Prostate gland (tissue), 2 donors: ENCODE measurements around the gene NYAP2. TPM values are rescaled to one million over a fixed set of nuclear protein-coding genes. Genes with fewer than 3 reads are reported as not detected.

Experiments used
- DNase-seq: peaks from one replicate; pipeline ENCODE4 v3.0.0-alpha.2; 2019; ENCODE audit warnings: low spot score
- H3K27ac ChIP-seq, 2 donors: fragments of 200-600 bp; sonication (generic); 2 replicates each; pipeline ENCODE4 v1.5.1; 2017 to 2019
- H3K27me3 ChIP-seq: fragments of 200-600 bp; sonication (generic); replicated peaks from 2 replicates; pipeline ENCODE4 v1.5.1; 2019; ENCODE audit not compliant: insufficient read depth
- H3K36me3 ChIP-seq, 2 donors: fragments of 200-600 bp; sonication (generic); 1 replicate in 1 of 2; 2 replicates in 1 of 2; pipeline versions ENCODE4 v1.5.1 to v1.8.1; 2017 to 2019
- H3K4me1 ChIP-seq: fragments of 200-600 bp; sonication (generic); replicated peaks from 2 replicates; pipeline ENCODE4 v1.5.1; 2019
- H3K4me3 ChIP-seq, 2 donors: fragments of 200-600 bp; sonication (generic); 2 replicates each; pipeline ENCODE4 v1.5.1; 2017 to 2019
- H3K9me3 ChIP-seq: fragments of 200-600 bp; sonication (generic); 2 replicates; pipeline ENCODE4 v1.5.1; 2017
- CTCF ChIP-seq, 4 experiments: fragments of 200-600 bp in 2 of 4; fragments of 450-650 bp in 2 of 4; sonication (generic) in 2 of 4; IDR thresholded peaks; 1 replicate in 3 of 4; 2 replicates in 1 of 4; pipeline ENCODE4 v1.5.1; 2016 to 2019; ENCODE audit warnings: antibody characterized with exemption in 4 of 4, mild to moderate bottlenecking in 2 of 4, moderate library complexity in 2 of 4
- POLR2A ChIP-seq: fragments of 450-650 bp; IDR thresholded peaks from one replicate; pipeline ENCODE4 v1.6.1; 2016; ENCODE audit warnings: antibody characterized with exemption, mild to moderate bottlenecking
- POLR2AphosphoS5 ChIP-seq: sonication (generic); formaldehyde crosslinking; IDR thresholded peaks from one replicate; pipeline ENCODE4 v1.6.1; 2017; ENCODE audit warnings: antibody characterized with exemption
- WGBS: methylation state at CpG from one replicate; pipeline ENCODE4 v1.1.5; 2018; 5-methylcytosine and 5-hydroxymethylcytosine counted together
- intact Hi-C: fragments of 100-400 bp; cut with DNase I; formaldehyde crosslinking; loops from one replicate; pipeline ENCODE4 v1.14.2; 2022
- total RNA-seq, 2 donors: library from RNA; depleted of rRNA; stranded (reverse); fragments of >200 nt; gene quantifications; one replicate each; pipeline ENCODE4 v1.1.0, GENCODE V29; 2016

The NYAP2 gene
- total RNA-seq, 2 donors from 2014 or later: 0.14 TPM; not detected in 1

DNA sequence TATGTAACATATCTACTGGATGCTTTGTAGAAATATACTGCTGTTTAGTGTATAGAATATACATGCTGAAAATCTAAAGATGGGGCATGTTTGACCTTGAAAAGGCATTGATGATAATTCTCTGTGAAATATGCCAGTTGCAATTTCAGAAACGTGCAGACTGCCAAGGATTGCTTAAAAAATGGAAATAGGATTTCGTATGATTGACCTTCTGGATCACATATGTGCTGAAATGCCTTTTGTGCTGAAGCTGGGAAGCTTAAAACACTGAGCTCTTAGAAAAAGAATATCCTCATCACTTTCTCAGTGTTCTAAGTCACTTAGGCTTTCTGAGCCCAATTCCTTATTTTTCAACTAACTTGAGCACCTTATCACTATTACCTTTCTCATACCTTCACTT lies 14.3 kb downstream of the NYAP2 start:
- Histone ChIP-seq H3K4me3 (no peak overlapping the region), H3K27ac (no peak overlapping the region), H3K36me3 (no peaks in the 10 kb centered on the region), H3K27me3 (peaks cover 6% of the 10 kb centered on the region), H3K9me3 (no peaks in the 10 kb centered on the region), H3K4me1 (no peaks in the 10 kb centered on the region)
- intact Hi-C loops: no loop called here
- no peak for TF ChIP-seq POLR2A
- TF ChIP-seq CTCF (IDR thresholded peaks at IDR 0.05): no peak
- TF ChIP-seq POLR2AphosphoS5: no peak
- WGBS: 71% methylated on average over 2 of the region's 2 CpGs
- no peak for DNase-seq

- intact Hi-C loops: no loop called here
- H3K9me3 ChIP-seq: no peaks in the 10 kb centered on the region
- H3K27me3 ChIP-seq: peaks cover 6% of the 10 kb centered on the region
- no peaks in the 10 kb centered on the region for H3K36me3 ChIP-seq
- TF ChIP-seq POLR2A: no peak
- TF ChIP-seq CTCF (IDR thresholded peaks at IDR 0.05): no peak
- TF ChIP-seq POLR2AphosphoS5: no peak
- no peak for DNase-seq
- H3K4me3 ChIP-seq: no peak overlapping the region
- 56% methylated on average over 1 of the region's 1 CpG for WGBS
- H3K4me1 ChIP-seq: no peaks in the 10 kb centered on the region
- H3K27ac ChIP-seq: no peak overlapping the region
These were observed 15.4 kb downstream of the NYAP2 start for GRCh38 chr2:225414902-225415301.

DNA sequence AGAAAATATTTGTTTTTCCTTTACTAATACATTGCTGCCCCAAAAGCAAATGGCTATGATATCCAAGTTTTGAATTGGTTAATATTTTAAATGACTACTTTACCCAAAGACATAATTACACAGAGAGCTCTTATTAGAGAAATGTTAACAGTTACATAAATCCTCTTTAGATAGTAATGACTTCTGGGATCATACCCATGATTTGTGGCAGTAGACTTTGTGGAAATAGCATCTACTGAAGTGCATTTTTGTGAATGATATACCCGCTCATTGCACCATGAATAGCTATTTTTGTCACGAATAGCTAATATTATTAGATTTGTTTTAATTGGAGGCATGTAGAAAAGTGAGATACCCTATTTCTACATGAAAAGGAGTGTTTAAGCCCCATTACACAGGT lies 15.8 kb downstream of the NYAP2 start:
- DNase-seq: no peak
- Histone ChIP-seq H3K9me3 (no peaks in the 10 kb centered on the region), H3K4me1 (no peaks in the 10 kb centered on the region), H3K27ac (no peak overlapping the region), H3K27me3 (peaks cover 6% of the 10 kb centered on the region), H3K36me3 (no peaks in the 10 kb centered on the region), H3K4me3 (no peak overlapping the region)
- intact Hi-C loops: no loop called here
- TF ChIP-seq CTCF (IDR thresholded peaks at IDR 0.05) (no peak), POLR2AphosphoS5 (no peak), POLR2A (no peak)
- 90% methylated on average over 2 of the region's 2 CpGs for WGBS

DNA sequence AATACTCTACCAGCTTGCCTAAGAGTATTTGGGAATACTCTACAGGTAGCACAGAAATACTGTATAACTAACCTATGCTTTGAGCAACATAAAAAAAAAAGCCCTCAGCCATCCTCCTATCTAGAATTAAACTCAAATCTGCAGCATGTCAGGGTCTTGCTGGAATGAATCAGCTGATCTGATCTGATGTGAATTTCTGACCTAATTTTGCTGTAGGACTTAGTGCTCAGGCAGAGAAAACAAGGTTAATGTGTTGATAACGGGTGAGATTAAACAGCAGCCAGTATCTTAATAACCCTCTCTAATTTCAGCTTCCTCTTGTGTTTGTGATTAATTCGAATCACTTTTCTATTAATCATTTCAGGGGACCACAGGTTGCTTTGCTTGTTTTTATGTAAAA lies 16.3 kb downstream of the NYAP2 start:
- intact Hi-C loops: no loop called here
- Histone ChIP-seq H3K4me3 (no peak overlapping the region), H3K4me1 (no peaks in the 10 kb centered on the region), H3K27ac (no peak overlapping the region), H3K9me3 (no peaks in the 10 kb centered on the region), H3K27me3 (peaks cover 6% of the 10 kb centered on the region), H3K36me3 (no peaks in the 10 kb centered on the region)
- DNase-seq: no peak
- TF ChIP-seq POLR2AphosphoS5: no peak
- TF ChIP-seq POLR2A: no peak
- no peak for TF ChIP-seq CTCF (IDR thresholded peaks at IDR 0.05)
- WGBS: 53% methylated on average over 2 of the region's 2 CpGs

DNA sequence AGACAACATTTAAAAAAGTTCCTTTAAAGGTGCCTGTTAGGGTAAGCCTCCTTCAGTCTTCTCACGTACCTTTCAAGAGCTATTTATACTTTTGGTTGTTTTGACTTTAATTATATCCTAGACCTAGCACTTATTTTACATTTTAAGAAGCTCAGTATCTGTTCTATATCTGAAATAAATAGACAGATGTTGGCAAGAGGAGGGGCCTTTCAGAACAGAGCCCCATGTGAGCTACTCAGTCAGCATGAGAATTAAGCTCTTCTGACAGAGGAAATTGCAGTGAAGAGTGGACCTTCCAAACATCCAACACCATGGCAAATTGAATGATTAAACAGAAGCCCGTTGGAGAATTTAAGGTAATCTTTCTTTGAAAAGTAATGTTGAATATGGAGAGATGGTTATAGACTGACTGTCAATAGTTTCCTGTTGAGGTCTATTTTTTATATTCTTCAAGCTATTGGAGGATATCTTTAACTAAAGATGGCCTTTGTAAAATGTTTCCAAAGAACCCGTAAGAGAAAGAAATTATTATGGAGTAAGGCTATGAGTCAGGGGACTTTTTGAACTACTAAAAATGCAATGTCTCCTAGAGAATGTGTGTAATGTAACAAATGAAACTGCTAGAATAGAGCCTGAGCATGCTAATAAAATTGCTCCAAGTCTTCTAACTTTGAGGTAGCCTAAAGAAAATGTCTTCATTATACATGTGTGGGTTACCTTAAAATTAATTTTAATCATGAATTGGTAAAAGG lies 17.3 kb downstream of the NYAP2 start:
- intact Hi-C loops: no loop called here
- H3K4me3 ChIP-seq: no peak overlapping the region
- WGBS: 81% methylated on average over 3 of the region's 3 CpGs
- no peaks in the 10 kb centered on the region for H3K4me1 ChIP-seq
- no peaks in the 10 kb centered on the region for H3K9me3 ChIP-seq
- H3K36me3 ChIP-seq: no peaks in the 10 kb centered on the region
- H3K27ac ChIP-seq: no peak overlapping the region
- no peak for DNase-seq
- H3K27me3 ChIP-seq: peaks cover 6% of the 10 kb centered on the region
- TF ChIP-seq POLR2A (no peak), POLR2AphosphoS5 (no peak), CTCF (IDR thresholded peaks at IDR 0.05) (no peak)
